SK-N-SH (cell line): Measurements from ENCODE around the gene CCRL2.

Experiments used
- EP300 ChIP-seq, 2 experiments: IDR thresholded peaks; 2 replicates each; pipeline versions ENCODE4 v1.4.0 to v1.6.1; 2012; ENCODE audit warnings: borderline replicate concordance in 1 of 2, low read depth in 1 of 2, low read length in 1 of 2
- FOXM1 ChIP-seq: IDR thresholded peaks from 2 replicates; pipeline ENCODE4 v1.4.0; 2012; ENCODE audit warnings: low read depth, mild to moderate bottlenecking
- JUND ChIP-seq: IDR thresholded peaks from 2 replicates; pipeline ENCODE4 v1.4.0; 2012
- RAD21 ChIP-seq: IDR thresholded peaks from 2 replicates; pipeline ENCODE4 v1.6.1; 2012; ENCODE audit warnings: mild to moderate bottlenecking, low read length
- REST ChIP-seq: IDR thresholded peaks from 2 replicates; pipeline ENCODE4 v1.6.1; 2012; ENCODE audit warnings: mild to moderate bottlenecking, low read depth, low read length, moderate library complexity
- SMC3 ChIP-seq: IDR thresholded peaks from 2 replicates; pipeline ENCODE4 v1.6.1; 2012; ENCODE audit warnings: low read depth, low read length, improper control_type of control experiment
- TAF1 ChIP-seq: IDR thresholded peaks from 2 replicates; pipeline ENCODE4 v1.6.1; 2012; ENCODE audit warnings: low read depth, mild to moderate bottlenecking, low read length, moderate library complexity, borderline replicate concordance
- TCF12 ChIP-seq: IDR thresholded peaks from 2 replicates; pipeline ENCODE4 v1.4.0; 2012

DNA sequence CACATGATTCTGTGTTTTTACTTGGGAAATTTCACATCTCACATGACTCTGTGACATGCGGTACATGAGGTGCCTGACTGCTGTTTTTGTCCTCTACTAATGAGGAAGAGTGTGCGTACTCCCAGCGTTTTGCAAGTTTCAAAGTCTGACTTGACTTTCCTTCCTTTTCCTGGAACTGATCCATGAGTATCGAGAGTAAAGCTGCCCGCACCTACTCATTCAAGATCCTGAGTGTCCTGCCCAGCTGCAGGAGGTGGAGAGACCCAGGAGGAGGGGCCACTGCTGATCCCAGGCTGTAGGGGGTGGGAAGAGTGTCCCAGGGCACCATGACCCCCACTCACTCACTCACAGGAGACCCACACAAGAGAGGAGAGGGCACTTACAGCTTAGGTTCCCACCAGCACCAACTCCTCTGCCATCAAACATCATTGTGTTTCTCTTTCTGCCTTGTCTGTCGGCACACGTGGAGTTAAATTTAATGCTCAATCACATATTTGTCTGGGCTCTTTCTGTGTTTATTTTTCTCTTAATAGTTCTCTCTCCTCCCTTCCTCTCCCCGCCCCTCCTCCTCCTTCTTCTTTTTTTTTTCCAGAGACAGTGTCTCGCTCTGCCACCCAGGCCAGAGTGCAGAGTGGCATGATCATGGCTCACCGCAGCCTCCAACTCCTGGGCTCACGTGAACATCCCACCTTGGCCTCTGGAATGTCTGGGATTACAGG is 1.6 kb upstream of the CCRL2 start:
- no peak for TF ChIP-seq EP300 (IDR thresholded peaks at IDR 0.05; ENCODE audit: borderline replicate concordance in 1 of 2, low read depth in 1 of 2, low read length in 1 of 2)
- TF ChIP-seq SMC3: no peak
- TF ChIP-seq RAD21: no peak
- no peak for TF ChIP-seq FOXM1
- no peak for TF ChIP-seq TCF12
- no peak for TF ChIP-seq REST
- TF ChIP-seq TAF1: no peak
- TF ChIP-seq JUND: no peak
